Hematopoietic multipotent progenitor cell treated with erythropoietin and hydrocortisone succinate and interleukin-3 and kit ligand, for 17 days (in vitro differentiated cells): ENCODE data around the gene PRKCD.

Experiments
- DNase-seq: peaks from one replicate; pipeline ENCODE4 v3.0.0-alpha.2; 2015; ENCODE audit warnings: low spot score

Gene PRKCD

DNA sequence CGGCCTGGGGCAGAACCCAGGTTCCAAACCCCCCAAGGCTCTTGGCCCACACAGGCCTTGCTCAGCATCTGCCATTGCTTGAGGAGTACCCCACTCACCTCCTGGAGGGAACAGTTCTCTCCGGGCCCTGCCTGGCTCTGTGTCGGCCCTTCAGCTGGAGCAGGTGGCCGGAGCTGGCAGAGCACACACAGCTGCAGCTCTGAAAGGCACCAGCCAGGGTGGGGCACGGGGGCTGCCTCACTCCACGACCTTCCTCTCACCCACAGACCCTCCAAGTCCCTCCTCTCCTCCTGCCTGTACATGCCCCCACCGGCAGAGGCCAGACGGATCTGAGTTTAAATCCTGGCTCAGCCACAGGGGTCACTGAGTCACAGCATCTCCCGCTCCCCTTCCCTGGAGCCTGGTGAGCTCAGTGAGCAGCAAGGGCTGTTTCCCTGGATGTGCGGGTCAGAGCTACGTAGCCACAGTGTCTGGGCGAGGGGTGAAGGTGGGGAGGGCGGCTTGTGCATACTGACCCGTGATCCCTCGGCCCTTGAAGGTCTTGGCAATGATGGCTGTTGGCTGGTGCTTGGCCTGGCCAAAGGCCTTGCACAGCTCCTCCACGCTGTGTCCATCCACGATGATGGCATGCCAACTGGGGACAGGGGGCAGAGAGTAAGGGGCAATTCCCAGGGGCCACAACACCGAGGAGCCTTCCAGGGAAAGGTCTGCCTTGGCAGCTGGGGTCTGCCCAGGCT lies 71.8 kb downstream of the PRKCD start:
- DNase-seq: no peak

DNA sequence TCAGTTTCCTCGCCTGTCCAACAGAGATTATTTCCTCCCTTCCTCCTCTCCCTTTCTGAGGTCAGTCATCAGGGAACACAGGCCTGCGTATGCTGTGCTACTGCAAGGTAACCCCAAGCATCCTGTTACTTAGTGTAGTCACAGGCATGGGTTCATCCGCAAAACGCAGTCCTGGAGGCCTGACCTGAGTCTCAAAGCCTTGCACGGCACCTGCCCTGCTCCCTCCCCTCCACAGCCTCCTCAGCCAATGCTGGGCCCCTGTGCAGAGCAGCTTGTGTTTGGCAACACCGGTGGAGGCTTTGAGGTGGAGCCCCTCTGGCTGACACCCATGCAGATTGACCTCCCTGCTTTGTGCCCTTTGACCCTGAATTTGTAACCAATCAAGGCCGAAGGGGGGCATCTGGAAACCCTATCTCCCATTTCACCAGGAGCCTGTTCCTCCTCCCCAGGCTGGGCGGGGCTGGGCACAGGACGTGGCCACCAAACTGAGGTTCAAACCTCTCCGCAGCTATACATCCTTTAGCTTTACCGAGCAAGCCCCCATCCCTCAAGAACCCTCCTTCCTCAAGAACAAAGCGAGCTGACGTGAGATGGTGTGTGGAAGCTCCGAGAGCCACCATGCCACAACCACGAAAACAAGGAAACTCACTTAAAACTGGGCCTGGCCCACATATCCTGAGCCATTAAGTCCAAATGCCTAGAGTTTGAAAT lies 73.3 kb downstream of the PRKCD start:
- DNase-seq: no peak

DNA sequence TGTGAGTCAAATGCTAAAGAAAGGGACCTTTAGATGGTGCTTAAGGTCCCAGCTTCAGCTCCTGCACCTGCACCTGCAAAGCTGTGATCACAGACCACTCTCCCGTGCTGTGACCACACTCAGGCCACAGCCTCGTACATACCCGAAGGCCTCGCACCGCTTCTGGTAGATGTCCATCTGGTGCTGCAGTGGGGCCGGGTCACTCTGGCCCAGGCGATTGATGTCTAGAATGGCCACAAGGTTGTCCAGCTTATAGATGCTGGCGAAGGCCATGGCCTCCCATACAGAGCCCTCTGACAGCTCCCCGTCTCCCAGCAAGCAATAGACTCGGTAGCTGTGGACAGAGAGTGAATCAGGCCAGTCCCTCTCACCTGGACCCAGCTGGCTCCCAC lies 73.8 kb downstream of the PRKCD start:
- DNase-seq: no peak

DNA sequence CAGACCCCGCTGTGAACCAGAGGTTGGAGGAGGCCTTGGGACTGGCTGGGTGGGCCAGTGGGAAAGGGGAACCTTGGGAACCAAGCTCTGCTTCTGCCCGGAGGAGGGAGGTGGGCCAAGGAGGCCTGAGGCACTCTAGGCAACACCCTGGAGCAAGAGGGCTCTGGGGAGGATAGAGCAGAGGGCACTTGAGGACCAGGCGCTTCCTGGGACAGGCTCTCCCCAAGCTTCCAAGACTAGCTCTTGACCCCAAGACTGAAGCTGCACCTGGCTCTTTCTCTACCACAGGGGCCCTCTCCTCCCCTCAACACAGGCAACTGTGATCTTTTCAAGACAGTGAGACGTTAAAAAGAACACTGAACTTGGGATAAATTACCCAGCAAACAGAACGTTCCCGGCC lies 74.5 kb downstream of the PRKCD start:
- DNase-seq: no peak

DNA sequence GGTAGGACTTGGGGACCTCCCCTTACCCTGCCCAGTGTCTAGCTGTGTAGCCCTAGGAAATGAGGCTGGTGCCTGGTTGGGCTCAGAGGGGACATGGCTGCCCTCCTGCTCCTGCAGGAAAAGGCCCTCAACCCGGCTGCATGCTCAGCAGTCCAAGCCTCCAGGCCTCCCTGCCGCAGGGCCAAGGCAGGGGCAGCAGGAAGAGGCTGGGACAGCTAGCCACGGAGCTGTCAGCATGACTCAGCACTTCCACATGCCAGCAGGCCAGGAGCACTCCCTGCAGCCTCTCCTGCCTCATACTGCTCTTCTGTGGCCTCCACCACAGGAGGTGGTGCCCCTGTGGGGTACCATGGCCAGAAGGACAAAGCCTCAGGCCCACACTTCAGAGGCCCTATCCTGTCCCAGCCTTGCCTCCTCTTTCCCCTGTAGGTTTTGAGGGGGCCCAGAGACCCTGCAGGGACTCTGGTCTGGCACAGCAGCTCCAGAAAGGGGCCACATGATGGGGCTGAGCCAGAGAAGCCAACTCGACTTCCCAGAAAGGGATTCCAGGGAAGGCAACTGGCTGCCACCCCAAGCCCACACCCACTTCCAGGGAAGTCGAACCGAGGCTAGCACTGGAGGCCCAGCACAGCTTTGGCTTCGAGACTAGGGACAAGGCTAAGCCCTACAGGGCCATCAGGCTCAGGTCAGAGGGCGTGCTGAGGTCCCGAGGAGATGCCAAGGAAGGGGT lies 75.3 kb downstream of the PRKCD start:
- peak; percentile 91 for DNase-seq

DNA sequence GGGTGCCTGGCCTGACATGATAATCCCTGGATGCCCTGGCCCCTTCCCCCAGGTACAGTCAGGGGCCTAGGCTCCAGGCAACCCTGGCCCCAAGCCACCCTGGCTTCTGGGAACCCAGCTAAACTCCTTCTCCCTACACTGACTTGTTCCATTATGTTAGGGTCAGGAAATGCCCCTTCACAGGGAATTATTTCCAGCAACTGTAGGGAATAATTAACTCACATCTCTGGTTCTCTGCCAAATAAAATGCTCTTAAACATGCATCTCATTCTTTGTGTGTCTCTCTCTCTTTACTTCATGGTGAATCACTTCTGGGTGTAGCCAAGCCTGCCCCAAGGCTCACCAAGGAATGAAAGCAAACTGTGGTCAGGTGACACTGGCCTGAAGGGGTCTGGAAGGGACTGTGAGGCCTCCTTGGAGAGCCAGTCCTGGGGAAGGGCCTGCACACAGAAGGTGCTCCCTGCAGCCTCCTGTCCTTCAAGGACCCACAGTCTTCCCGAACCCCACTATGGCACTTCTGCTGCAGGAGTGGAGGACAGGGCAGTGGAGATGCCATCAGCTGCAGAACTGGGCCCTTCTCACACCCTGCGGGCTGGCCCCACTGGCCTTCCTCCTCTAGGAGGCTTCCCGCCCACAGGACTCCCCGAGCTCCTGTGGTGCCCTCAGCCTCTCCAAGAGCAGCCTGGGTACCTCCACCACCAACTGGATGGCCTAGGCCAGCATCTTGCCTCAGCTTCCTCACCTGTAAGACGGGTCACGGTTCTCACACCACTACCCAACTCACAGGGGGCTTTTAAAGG lies 77.2 kb downstream of the PRKCD start:
- peak; percentile 29 for DNase-seq

DNA sequence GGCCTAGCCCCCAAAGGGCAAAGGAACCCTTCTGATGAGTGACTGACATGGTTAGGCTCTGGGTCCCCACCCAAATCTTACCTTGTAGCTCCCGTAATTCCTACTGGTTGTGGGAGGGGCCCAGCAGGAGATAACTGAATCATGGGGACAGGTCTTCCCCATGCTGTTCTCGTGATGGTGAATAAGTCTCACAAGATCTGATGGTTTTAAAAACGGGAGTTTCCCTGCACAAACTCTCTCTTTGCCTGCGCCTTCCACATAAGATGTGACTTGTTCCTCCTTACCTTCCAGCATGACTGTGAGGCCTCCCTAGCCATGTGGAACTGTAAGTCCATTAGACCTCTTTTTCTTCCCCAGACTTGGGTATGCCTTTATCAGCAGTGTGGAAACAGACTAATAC lies 77.9 kb downstream of the PRKCD start:
- DNase-seq: no peak

DNA sequence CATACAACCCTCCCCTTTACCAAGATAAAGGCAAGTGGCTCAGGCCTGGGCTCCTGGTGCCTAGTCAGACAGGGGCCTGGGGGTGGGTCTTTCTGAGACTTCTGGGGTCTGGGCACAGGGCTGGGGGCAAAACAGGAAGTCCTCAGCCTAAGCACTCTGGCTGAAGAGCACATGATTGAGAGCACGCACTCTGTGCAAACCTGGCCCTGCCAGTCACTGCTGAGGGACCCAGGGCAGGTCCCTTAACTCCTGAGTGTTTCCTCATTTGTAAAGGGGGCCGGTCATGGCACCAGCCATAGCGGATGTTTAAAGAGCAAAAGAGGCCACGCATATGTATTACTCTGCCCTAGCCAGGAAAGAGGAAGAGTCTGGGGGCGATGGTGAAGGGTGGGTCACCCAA lies 78.8 kb downstream of the PRKCD start:
- no peak for DNase-seq

DNA sequence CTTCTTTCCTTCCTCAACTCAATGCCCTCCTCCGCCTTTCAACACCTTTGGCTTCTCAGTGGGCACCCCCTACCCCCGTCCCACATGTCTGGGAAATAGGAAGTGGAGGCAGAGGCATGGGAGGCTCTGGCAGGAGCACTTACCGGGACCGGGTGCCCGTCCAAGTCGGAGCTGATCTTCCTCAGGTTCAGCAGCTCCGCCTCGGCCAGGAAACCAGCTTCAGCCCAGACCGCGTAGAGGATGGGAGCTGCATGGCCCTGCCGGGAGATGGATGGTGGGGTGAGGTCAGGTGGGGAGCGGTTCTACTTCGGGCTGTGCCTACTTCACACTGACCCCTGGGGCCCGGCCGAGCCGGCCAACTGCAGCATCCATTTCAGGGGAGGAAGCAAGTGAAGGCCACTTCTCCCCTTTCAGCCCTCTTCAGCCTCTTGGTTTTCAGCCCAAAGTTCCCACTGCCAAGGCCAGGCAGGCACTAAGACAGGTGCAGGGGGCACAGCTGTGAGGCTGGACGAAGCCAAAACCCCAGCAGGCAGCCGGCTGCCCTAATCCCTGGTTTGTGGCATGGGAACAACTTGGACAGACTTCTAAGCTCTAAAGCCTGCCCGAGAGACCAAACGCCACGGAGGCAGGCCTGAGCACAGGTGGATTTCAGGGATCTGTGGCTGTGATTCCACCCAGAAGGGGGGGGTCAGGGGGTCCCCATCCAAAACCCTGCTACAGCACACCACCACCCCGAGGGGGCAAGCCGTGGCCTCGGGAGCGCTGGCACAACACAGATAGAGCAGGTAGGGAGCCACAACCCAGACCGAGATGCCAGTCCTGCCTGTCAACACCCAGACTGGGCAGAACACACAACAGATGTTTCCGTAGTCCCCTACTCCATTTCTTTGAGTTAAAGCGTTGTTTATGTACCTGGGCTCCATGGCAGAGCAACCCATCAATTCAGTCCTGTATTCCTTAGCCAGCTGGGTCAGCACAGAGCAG lies 80.3 kb downstream of the PRKCD start:
- no peak for DNase-seq

DNA sequence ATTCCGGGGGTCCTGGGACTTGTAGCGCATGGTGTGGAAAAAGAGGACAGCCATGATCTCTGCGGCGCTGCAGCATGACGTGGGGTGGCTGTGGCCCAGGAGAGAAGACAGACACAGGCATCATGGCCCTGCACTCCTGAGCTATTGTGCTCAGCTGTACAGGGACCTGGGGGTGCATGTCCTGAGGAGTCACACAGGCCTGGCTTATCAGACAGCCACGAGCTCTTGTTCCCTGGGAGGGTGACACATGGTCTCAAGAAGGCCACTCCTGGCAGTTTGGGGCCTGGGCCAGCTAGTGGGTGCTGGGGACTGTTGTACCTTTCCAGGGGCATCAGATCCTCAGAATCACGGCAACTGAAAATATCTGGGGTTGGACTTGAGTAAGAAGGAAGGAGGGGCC lies 81.1 kb downstream of the PRKCD start:
- DNase-seq: no peak
